ENCODE data around the gene SLC38A3.
A peak's percentile ranks its signal among the peaks of the same experiment; 100 is the strongest.

Gene SLC38A3

GRCh38 chr3:50201573-50202315, 3.3 kb upstream of the SLC38A3 start:
- no peak for TF ChIP-seq CTCF (IDR thresholded peaks at IDR 0.05)
- no peak for TF ChIP-seq ZFX (IDR thresholded peaks at IDR 0.05; ENCODE audit: borderline replicate concordance)
- no peak overlapping the region for H3K27ac ChIP-seq

DNA sequence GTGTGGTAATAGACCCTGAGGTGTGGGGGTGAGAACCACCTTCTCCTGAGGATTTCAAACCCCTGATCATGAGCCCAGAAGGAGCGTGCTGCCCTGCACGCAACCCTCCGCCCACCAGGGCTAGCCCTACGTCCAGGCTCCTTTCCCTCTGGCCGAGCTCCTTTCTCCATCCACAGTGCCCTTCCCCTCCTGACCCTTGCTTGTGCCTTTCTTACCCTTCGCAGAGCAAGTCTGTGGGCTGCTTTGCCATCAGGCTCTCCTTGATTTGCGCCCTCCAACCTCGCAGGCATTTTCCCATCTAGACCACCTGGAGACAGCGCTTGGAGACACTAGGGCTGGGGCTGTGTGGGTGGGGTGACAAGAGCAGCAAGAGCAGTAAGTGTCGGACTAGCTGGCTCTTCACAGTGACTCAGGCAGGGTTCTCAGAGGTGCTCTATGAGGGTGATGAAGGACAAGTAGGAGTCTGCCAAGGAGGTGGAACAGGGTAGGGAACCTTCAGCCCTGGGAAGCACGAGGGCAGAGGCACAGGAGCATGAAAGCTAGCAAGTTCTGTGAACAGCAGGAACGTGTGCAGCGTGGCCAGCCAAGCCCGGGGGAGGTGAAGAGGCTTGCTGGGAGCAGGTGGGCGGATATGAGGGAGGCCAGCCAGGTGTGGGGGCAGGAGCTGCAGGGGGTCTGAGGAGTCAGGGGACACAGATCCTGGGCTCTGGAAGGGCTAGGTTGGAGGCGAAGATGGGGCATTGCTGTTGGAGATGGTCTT, 2.5 kb upstream of the SLC38A3 start:
- no peak for TF ChIP-seq ZFX (IDR thresholded peaks at IDR 0.05; ENCODE audit: borderline replicate concordance)
- no peak for TF ChIP-seq CTCF (IDR thresholded peaks at IDR 0.05)
- no peak overlapping the region for H3K27ac ChIP-seq

- H3K27ac ChIP-seq: no peak overlapping the region
- no peak for TF ChIP-seq CTCF (IDR thresholded peaks at IDR 0.05)
- no peak for TF ChIP-seq ZFX (IDR thresholded peaks at IDR 0.05; ENCODE audit: borderline replicate concordance)
Measured at GRCh38 chr3:50203113-50203808, 1.8 kb upstream of the SLC38A3 start.

DNA sequence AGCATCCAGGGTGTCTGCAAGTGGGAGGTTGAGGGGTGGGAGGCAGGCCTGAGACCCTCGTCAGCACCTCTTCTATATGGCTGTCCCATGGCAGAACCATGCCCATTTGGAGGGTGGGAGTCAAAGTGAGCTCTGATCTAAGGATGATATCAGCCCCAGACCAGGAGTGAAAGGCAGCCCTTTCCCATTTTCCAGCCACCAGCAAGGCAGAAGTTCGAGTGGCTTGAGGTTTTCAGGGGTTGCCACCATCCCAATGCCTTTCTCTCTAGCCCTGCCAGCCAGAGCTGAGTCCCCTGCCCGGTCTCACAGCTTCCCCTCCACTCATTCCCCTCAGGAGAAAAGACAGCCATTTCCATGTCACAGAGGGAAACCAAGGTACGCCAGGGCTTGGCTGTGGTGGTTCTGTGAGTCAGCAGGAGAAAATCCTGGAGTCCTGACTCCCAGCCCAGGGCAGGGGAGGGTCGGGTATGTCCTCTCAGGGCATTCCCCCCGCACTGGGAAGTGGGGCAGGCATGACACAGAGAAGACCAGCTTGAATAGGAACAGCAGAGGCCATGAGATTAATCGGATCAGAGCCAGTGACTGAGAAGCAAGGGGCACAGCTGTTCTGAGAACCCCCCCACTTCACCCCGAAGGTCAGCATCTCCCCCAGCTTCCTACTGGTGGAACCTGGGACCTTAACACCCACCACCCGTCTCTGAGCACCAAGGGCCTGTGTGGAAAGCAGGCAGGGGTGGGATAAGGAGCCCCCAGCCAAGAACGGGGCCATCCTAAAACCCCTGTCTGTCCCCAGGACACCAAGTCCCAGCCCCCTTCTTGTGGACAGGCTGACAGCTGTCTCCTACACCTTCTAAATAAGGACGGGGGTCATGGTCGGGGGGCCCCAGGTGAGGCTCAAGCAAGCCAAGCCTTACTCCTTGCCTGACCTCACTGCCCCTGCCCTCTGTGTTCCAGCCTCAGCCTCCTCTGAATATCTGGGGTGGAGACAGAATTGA, 965 bp upstream of the SLC38A3 start:
- no peak for TF ChIP-seq ZFX (IDR thresholded peaks at IDR 0.05; ENCODE audit: borderline replicate concordance)
- no peak for TF ChIP-seq CTCF (IDR thresholded peaks at IDR 0.05)
- H3K27ac ChIP-seq: no peak overlapping the region

- H3K27ac ChIP-seq: no peak overlapping the region
- TF ChIP-seq CTCF (IDR thresholded peaks at IDR 0.05): 0 out of 2 replicates have a peak, but pooled peaks have one; percentile 2
- TF ChIP-seq ZFX (IDR thresholded peaks at IDR 0.05; ENCODE audit: borderline replicate concordance): no peak
Measured at GRCh38 chr3:50205413-50206276, 574 bp downstream of the SLC38A3 start.
